Skeletal muscle tissue (tissue), 5 donors: ENCODE results near the gene APOLD1. TPM values are rescaled to one million over a fixed set of nuclear protein-coding genes. Genes with fewer than 3 reads are reported as not detected.
"Not testable (repeated sequence)": the region's sequence is repeated elsewhere in the genome, so short reads cannot be mapped to it uniquely, and the experiment has no call there.

Experiments used
- H3K27ac ChIP-seq: one replicate; pipeline ENCODE4 v1.7.0; 2013; ENCODE audit warnings: mild to moderate bottlenecking, low read depth, low read length, inconsistent platforms
- H3K27me3 ChIP-seq, 3 donors: one replicate each; pipeline ENCODE4 v1.7.0; 2013; ENCODE audit warnings: low read length in 3 of 3; ENCODE audit not compliant: control insufficient read depth in 3 of 3, insufficient read depth in 3 of 3
- H3K36me3 ChIP-seq, 3 donors: one replicate each; pipeline ENCODE4 v1.7.0; 2013; ENCODE audit warnings: low read length in 3 of 3; ENCODE audit not compliant: control insufficient read depth in 3 of 3, insufficient read depth in 3 of 3
- H3K4me1 ChIP-seq, 3 donors: one replicate each; pipeline ENCODE4 v1.7.0; 2013; ENCODE audit warnings: low read length in 3 of 3, mild to moderate bottlenecking in 3 of 3; ENCODE audit not compliant: control insufficient read depth in 3 of 3, insufficient read depth in 3 of 3
- H3K4me3 ChIP-seq, 3 donors: one replicate each; pipeline ENCODE4 v1.7.0; 2013; ENCODE audit warnings: low read length in 3 of 3
- H3K9ac ChIP-seq, 3 donors: one replicate each; pipeline ENCODE4 v1.7.0; 2013; ENCODE audit warnings: low read length in 3 of 3, mild to moderate bottlenecking in 3 of 3, moderate library complexity in 2 of 3, low read depth in 1 of 3
- H3K9me3 ChIP-seq, 3 donors: one replicate each; pipeline ENCODE4 v1.7.0; 2013; ENCODE audit warnings: low read length in 3 of 3; ENCODE audit not compliant: control insufficient read depth in 3 of 3
- small RNA-seq: library from RNA; depleted of rRNA; stranded (forward); fragments of <200 nt; gene quantifications from one replicate; pipeline ENCODE3, GENCODE V24; 2014
- total RNA-seq: library from RNA; depleted of rRNA; stranded (reverse); fragments of >200 nt; gene quantifications from one replicate; pipeline ENCODE4 v1.2.3, GENCODE V29; 2014
- donor health status: Osteomylitis.

APOLD1 gene
- total RNA-seq, 1 donor from 2014 or later: 9.9 TPM

GRCh38 chr12:12836571-12836970, 51.1 kb downstream of the APOLD1 start:
- no peak overlapping the region for H3K27ac ChIP-seq
- no peaks in the 10 kb centered on the region for H3K4me1 ChIP-seq
- H3K4me3 ChIP-seq: no peak overlapping the region
- no peaks in the 10 kb centered on the region for H3K9me3 ChIP-seq
- no peak overlapping the region for H3K9ac ChIP-seq
- H3K27me3 ChIP-seq: no peaks in the 10 kb centered on the region
- H3K36me3 ChIP-seq: peaks cover 12 to 17% (median 16%) of the 10 kb centered on the region in 3 donors

GRCh38 chr12:12837025-12837812, 51.8 kb downstream of the APOLD1 start:
- Histone ChIP-seq H3K27ac (no peak overlapping the region), H3K4me3 (no peak overlapping the region), H3K36me3 (peaks cover 9 to 14% (median 13%) of the 10 kb centered on the region in 3 donors), H3K9ac (no peak overlapping the region), H3K27me3 (no peaks in the 10 kb centered on the region), H3K4me1 (no peaks in the 10 kb centered on the region), H3K9me3 (no peaks in the 10 kb centered on the region)

- H3K27ac ChIP-seq: no peak overlapping the region
- H3K9ac ChIP-seq: no peak overlapping the region
- no peaks in the 10 kb centered on the region for H3K9me3 ChIP-seq
- no peak overlapping the region for H3K4me3 ChIP-seq
- H3K27me3 ChIP-seq: no peaks in the 10 kb centered on the region
- no peaks in the 10 kb centered on the region for H3K4me1 ChIP-seq
- H3K36me3 ChIP-seq: peaks cover 5 to 12% (median 11%) of the 10 kb centered on the region in 3 donors
These were observed 52.3 kb downstream of the APOLD1 start for GRCh38 chr12:12837813-12838153.

- Histone ChIP-seq H3K4me3 (no peak overlapping the region), H3K9me3 (no peaks in the 10 kb centered on the region), H3K9ac (no peak overlapping the region), H3K27ac (no peak overlapping the region), H3K4me1 (no peaks in the 10 kb centered on the region), H3K27me3 (no peaks in the 10 kb centered on the region), H3K36me3 (peaks cover 0 to 3% (median 3%) of the 10 kb centered on the region in 3 donors)
These were observed 53.5 kb downstream of the APOLD1 start for GRCh38 chr12:12839003-12839395.

- not testable (repeated sequence) for H3K9ac ChIP-seq, H3K36me3 ChIP-seq, H3K27ac ChIP-seq, H3K9me3 ChIP-seq, H3K4me1 ChIP-seq, H3K4me3 ChIP-seq, H3K27me3 ChIP-seq
These were observed 54.0 kb downstream of the APOLD1 start for GRCh38 chr12:12839439-12839838.

GRCh38 chr12:12839873-12840579, 54.6 kb downstream of the APOLD1 start:
- Histone ChIP-seq H3K9me3 (no peaks in the 10 kb centered on the region), H3K27ac (no peak overlapping the region), H3K4me1 (no peaks in the 10 kb centered on the region), H3K9ac (no peak overlapping the region), H3K27me3 (no peaks in the 10 kb centered on the region), H3K4me3 (no peak overlapping the region), H3K36me3 (peaks cover 0 to 2% (median 0%) of the 10 kb centered on the region in 3 donors)

- no peak overlapping the region for H3K9ac ChIP-seq
These were observed 55.1 kb downstream of the APOLD1 start for GRCh38 chr12:12840580-12840899.

More at GRCh38 chr12:12840580-12840899, 55.1 kb downstream of the APOLD1 start:
- peaks cover 0 to under 1% (median 0%) of the 10 kb centered on the region in 3 donors for H3K36me3 ChIP-seq
- H3K4me3 ChIP-seq: no peak overlapping the region
- no peaks in the 10 kb centered on the region for H3K27me3 ChIP-seq
- H3K27ac ChIP-seq: no peak overlapping the region
- H3K9me3 ChIP-seq: no peaks in the 10 kb centered on the region
- no peaks in the 10 kb centered on the region for H3K4me1 ChIP-seq

Small RNA genes within 50 kb of the gene (small RNA-seq; reads per million reads assigned to genes)
- gene AC007215.1: not detected
- not detected for gene MIR613

Other genes starting within 250 kb of the APOLD1 start
- gene DUSP16, start 222.8 kb upstream of the APOLD1 start, total RNA-seq: 20.4 TPM
- gene CREBL2, start 173.8 kb upstream of the APOLD1 start, total RNA-seq: 18.3 TPM
- gene GPR19, start 89.5 kb upstream of the APOLD1 start, total RNA-seq: 0.52 TPM
- 62.1 TPM for gene CDKN1B, start 68.3 kb upstream of the APOLD1 start, total RNA-seq
- gene DDX47, start 27.7 kb downstream of the APOLD1 start, total RNA-seq: 70.5 TPM
- 1.0 TPM for gene GPRC5A, start 105.9 kb downstream of the APOLD1 start, total RNA-seq
- not detected for gene GPRC5D, start 166.5 kb downstream of the APOLD1 start, total RNA-seq
- 16.2 TPM for gene HEBP1, start 214.6 kb downstream of the APOLD1 start, total RNA-seq